Activated CD4-positive, alpha-beta T cell treated with anti-CD3 and anti-CD28 coated beads for 1 hour (primary cell): Measurements from ENCODE around the gene YDJC.
"Not testable (repeated sequence)": the region's sequence is repeated elsewhere in the genome, so short reads cannot be mapped to it uniquely, and the experiment has no call there.

Experiments
- DNase-seq: peaks from one replicate; pipeline ENCODE4 v3.0.0-alpha.2; 2020

The YDJC gene

GRCh38 chr22:21628386-21629254, 1.2 kb downstream of the YDJC start:
- DNase-seq, result no peak

GRCh38 chr22:21626735-21627469, 2.9 kb downstream of the YDJC start:
- no peak for DNase-seq

GRCh38 chr22:21626073-21626734, 3.6 kb downstream of the YDJC start:
- DNase-seq, result no peak

GRCh38 chr22:21624880-21625791, 4.7 kb downstream of the YDJC start:
- no peak for DNase-seq

GRCh38 chr22:21624120-21624879, 5.5 kb downstream of the YDJC start:
- no peak for DNase-seq

- DNase-seq, result no peak
Measured at GRCh38 chr22:21623648-21623970, 6.2 kb downstream of the YDJC start.

GRCh38 chr22:21622919-21623647, 6.7 kb downstream of the YDJC start:
- DNase-seq, result no peak

- no peak for DNase-seq
Measured at GRCh38 chr22:21622011-21622918, 7.6 kb downstream of the YDJC start.

GRCh38 chr22:21621025-21621424, 8.8 kb downstream of the YDJC start:
- DNase-seq, result no peak

- DNase-seq, result not testable (repeated sequence)
Measured at GRCh38 chr22:21617337-21617736, 12.5 kb downstream of the YDJC start.

- DNase-seq, result no peak
Measured at GRCh38 chr22:21615731-21616130, 14.1 kb downstream of the YDJC start.

GRCh38 chr22:21613553-21614233, 16.1 kb downstream of the YDJC start:
- DNase-seq, result no peak

GRCh38 chr22:21612858-21613257, 17.0 kb downstream of the YDJC start:
- no peak for DNase-seq

- DNase-seq, result no peak
Measured at GRCh38 chr22:21611210-21611977, 18.4 kb downstream of the YDJC start.

GRCh38 chr22:21609556-21610157, 20.2 kb downstream of the YDJC start:
- not testable (repeated sequence) for DNase-seq

GRCh38 chr22:21606775-21607174, 23.0 kb downstream of the YDJC start:
- DNase-seq, result no peak

- no peak for DNase-seq
Measured at GRCh38 chr22:21605887-21606564, 23.8 kb downstream of the YDJC start.

GRCh38 chr22:21603973-21604372, 25.8 kb downstream of the YDJC start:
- DNase-seq, result no peak
